Measurements from ENCODE around the gene CELA1.

Gene CELA1

DNA sequence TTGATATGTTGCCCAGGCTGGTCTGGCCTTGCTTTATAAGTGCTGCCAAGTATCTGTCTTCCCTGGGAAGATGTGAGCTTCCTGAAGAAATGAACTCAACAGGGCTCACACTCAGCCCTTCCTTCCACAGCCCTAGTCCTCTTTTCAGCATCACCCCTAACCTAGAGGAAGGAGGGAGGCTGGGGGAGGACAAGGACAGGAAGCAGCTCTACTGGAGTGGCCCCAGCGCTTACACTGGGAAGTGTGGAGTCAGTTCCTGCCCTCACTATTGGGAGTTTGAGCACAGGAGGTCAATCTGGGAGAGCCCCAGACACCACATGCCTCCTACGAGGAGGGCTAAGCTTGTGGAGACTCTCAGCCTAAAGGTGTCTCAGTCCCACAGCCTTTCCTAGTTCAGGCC, 27.9 kb upstream of the CELA1 start:
- DNase-seq, result no peak

DNA sequence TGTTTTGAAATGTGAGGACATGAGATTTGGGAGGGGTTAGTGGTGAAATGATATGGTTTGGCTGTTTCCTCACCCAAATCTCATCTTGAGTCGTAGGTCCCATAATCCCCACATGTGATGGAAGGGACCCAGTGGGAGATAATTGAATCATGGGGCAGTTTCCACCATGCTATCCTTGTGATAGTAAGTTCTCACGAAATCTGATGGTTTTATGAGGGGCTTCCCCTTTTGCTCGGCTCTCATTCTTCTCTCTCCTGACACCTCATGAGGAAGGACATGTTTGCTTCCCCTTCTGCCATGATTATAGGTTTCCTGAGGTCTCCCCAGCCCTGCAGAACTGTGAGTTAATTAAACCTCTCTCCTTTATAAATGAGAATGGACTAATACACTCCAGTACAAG, 26.7 kb upstream of the CELA1 start:
- peak; percentile 32 to 66 for DNase-seq

DNA sequence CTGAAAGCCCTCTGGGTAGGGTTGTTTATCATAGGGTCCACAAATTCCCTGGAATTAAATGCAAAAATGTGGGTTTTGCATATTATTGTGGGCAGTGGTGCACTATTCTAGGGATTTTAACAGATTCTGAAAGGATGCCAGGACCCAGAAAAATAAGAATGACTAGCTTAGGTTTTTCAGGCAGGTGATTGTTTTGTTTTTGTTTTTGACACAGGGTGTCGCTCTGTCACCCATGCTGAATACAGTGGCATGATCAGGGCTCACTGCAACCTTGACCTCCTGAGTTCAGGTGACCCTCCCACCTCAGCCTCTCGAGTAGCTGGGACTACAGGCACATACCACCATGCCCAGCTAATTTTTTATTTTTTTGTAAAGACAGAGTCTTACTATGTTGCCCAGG, 25.5 kb upstream of the CELA1 start:
- DNase-seq, result no peak

DNA sequence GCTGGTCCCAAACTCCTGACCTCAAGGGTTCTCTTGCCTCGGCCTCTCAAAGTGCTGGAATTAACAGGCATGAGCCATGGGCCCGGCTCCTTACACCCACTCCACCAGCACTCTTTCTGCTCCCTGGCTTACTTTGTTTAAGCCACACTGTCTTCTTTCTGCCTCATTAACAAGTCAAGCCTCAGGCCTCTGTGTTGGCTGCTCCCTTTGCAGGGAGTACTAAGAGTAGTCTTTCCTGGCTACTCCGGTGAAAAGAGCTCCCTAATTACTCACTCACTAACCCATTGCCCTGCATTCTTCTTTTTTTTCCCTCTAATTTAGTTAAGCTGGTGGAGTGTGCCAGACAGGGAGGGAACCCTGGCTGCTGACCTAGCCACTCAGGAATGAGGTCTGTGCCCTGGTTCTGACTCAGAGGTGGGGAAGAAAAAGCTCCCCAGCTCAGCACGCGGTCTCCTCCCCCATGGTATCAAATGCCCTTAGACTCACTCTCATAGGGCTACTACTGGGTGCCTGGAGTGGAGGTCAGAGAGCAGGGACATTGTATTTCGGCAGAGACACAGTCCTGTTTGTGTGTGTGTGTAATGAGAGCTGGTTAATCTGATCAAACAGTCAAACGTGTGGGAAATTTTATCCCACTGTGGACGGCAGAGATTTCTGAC, 24.9 kb upstream of the CELA1 start:
- DNase-seq, result peak in 1 of 2 donors; percentile 55

DNA sequence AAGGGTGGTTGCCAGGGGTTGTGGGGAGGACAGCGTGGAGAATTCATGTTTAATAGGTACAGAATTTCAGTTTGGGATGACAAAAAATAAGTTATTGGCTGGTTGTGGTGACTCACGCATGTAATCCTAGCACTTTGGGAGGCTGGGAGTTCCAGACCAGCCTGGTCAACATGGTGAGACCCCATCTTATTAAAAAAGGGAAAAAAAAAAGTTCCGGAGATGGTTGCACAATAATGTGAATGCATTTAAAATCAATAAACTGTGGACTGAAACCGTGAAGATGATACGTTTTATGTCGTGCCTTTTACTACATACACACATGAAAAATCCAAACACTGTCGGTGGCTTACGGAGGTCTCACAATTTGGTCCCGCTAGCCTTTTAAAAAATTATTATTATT, 24.2 kb upstream of the CELA1 start:
- no peak for DNase-seq

DNA sequence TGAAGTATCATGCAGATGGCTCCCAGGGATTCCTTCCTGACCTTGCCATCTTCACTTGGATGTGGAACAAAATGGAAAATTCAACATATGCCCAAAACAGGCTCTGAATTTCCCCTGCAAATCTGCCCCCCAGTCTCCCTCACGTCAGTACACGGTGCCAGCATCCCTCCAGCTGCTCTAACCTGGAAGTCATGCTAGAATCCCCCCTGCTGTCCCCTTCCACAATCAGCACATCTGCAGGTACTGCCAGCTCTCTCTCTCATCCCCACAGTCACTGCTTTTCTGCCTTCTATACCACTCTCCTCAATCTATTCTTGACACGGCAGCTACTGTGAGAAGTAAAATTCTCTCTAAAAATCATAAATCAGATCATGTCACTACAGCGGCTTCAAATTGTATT, 23.1 kb upstream of the CELA1 start:
- no peak for DNase-seq

DNA sequence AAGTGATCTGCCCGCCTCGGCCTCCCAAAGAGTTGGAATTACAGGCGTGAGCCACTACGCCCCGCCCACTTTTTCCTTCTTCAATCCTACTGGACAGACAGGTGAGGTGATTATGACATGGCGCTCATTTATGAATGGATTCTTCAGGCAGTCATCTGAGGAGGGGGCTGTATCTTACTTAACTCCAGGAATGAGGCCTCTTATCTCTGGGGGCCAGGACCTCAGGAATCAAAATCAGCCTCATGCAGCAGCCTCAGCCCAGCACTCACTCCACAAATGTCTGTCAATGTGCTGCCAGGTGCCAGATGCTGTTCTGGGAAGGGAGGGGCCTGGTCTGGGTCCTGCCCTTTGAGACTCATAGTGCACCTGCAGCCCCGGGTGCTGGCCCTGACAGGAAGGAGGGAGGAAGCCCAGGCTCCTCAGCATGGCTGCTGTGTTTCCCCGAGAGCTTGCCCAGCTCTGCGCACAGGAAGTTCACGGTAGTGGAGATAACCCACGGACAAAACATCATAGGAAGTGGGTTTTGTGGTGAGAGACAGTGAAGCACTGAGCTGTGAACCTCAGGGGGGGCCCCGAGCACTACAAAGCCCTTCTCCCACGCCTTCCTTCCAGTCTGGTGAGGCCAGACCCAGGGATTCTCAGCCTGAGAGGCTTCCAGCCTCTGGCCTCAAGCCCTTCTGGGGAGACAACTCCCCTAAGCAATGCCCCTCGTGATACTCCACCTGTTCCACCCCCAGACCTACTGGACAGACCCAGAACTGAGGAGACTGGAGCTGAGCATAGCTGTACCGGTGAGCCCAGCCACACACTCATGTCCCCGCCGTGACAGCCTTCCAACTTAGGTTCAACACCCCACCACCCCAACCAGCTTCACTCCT, 22.4 kb upstream of the CELA1 start:
- DNase-seq, result peak; percentile 87 to 90

DNA sequence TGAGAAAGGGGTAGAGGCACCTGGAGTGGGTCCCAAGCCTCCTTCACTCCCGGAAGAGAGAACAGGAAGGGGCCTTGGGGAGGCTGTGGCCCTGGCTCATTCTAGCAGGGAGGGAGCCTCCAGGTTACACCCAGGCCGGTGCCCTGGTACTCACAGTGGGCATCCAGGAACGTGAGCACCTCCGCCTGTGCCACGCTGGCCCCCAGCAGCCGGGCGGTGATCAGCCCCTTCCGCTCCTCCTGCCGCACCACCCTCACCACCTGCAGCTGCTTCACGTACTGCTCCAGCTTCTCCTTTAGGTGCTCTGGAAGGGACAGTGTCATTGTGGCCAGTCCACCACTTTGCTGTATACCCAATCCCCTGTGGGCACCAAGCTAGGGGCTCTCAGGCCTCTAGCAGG, 18.8 kb upstream of the CELA1 start:
- DNase-seq, result no peak

DNA sequence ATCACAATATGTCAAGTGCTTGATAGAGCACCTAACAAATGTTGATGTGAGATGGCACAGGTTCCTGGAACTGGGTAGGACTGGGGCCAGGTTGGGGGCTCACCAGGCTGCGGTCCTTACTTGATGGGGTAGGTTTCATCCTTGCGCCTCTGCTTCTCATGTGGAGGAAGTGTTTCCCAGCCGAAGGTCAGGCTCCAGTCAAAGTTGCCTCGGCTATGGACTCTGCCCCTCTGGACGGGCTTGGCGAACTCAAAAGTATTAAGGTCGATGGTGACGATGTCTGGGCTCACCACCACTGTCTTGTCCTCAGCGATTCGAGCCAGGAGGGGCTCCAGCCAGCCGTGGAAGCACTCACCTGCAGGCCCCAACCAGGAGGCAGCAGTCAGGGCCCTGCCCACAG, 17.5 kb upstream of the CELA1 start:
- no peak for DNase-seq

DNA sequence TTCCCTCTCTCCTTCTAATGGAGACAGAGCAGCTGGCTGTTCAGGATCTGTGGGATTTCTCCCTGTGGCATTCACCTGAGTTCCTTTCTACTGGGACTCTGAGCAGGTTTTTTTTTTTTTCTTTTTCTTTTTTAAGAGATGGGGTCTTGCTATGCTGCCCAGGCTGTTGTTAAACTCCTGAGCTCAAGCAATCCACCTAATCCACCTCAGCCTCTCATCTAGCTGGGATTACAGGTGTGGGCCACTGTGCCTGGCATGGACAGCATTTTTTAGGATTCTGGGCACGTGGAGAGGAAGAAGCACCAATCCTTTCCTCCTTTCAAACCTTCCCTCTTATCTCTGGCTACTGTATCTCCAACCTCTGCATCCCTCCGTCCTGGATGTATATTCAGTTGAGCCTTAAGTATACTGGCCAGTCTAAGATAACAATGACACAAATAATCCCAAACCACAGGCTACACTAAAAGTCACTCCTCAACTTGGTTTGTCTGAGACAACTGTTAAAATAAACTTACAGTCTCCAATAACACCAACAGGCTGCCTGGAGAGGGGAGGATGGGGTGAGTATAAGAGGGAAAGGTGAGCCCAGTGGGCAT, 16.4 kb upstream of the CELA1 start:
- no peak for DNase-seq

DNA sequence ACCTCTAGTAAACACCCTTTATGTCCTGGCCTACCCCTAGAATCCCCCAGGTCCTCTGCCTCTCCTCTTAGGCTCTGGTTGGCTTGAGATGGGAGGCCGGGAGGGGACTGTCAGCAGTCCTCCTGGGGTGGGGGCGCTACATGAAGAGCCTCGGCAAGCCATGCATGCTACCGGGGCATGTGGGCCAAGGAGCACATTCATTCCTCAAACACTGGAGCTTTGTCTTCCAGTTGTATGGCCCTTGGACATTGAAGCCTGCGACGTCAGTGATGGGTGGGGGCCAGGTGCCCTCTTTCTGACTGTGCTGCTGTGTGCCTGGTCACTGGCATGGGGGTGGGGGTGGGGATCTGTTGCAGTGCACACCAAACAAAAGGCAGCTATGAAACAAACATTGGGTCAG, 15.8 kb upstream of the CELA1 start:
- no peak for DNase-seq

DNA sequence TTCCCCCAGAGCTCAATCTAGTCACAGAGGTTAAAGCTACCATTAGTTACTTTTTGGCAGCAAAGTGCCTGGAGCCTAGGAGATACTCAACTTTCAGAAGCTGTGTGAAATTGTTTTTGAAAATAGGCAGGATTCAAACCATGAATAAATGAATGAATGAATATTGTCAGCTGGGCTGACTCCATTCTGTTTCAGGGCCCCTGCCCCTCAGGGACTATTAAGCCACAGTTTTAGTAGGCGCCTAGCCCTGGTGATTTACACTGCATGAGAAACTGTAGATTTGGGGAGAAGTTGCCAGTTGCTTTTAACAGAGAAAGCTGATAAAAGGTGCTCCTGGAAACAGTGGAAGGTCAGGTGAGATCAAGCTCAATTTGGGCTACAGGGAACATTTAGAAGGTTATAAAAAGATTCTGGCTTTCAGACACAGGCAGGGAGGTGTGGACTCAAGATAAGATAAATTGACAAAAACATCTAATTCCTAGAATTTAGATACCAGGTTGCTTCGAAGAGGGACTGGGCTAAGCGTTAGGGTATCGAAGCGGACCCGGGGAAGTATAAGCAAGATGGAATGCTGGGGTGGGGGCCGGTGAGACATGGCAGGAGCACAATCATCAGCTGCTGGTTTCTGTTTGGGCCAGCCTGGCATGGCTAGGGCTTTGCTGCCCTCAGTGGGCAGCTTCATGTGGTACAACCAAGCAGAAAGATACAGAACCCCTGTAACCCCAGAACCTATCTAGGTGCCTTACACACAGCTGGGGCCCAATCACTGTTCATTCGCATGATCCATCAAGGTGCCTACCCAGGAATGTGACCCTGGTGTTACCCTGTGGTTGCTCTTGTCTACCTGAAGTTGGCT, 14.9 kb upstream of the CELA1 start:
- DNase-seq, result no peak

DNA sequence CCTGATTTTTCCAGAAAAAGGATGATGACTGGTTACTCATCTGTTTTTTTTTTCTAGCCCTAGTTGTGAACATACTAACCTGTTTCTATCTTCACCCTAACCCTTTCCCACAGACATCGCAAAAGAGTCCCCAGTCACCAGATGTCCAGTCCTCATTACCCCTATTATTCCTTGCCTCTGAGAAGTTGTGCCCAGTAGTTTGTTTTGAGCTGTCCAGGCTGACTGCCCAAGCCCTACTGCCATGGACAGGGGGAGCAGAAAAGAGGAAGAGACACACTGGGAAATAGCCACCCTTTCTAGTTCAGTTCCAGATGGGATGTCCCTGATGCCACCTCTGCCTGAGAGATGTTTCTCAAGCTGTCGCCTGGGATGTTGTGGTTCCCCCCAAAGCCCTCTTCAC, 13.8 kb upstream of the CELA1 start:
- DNase-seq, result no peak

DNA sequence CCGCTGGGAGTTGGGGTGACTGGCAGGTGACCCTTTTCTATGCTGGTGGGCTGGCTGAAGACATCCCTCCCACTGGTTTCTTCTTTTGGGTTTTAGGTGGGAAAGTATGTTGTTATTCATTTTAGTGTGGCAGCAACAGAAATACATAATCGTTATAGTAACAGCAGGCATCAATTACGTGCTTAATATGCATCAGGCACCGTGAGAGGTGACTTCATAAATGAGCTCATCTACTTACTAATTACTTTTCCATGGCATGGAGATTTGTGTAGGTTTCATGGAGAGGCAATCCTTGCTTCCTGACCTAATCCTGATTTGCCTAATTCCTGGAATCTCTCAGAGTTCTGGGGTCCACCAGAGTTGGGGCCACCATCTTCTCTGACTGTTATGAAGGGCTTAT, 13.4 kb upstream of the CELA1 start:
- DNase-seq, result no peak

DNA sequence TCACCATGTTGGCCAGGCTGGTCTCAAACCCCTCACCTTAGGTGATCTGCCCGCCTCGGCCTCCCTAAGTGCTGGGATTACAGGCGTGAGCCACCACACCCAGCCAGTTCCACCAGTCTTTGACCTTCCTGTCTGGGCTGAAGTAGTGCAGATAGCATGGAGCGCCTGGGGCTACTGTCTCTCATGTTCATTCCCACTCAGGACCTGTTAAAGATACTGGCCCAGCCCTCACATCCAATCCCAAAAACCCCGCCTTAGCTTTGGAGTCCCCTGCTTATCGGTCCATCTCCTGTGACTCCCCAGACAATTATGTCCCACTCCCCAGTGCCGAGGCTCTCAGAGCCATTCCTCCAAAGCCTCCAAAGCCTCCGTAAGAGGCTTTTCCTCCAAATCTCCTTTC, 12.0 kb upstream of the CELA1 start:
- DNase-seq, result no peak

DNA sequence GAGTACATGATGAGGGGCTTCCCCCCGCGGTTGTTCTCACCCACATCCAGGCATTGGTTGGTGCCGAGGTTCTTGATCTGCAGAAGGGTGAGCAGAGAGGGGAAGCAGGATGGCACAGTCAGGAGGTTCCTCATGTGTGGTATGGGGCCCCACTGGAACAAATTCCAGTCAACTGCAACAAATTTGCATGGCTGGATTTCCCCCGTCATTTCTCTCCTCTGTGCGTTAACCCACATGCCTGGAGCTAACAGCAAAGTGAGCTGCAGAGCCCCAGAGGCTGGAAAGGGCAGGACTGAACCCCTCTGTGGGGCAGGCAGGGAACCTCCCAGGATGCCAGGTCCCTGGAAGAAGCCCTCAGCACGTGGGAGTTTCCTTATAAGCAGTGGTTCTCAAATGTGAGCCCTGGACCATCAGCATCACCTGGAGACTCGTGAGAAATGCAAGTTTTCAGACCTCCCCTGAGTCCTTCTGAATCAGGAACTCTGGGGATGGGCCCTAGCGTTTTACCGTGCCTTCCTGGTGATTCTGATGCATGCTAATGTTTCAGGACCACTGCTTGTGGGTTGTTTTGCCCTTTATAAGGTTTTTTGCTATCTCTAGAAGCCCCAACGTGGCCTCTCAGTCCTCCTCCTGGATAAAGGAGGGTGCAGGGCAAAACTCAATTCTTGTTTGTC, 11.0 kb upstream of the CELA1 start:
- peak; percentile 46 to 61 for DNase-seq

DNA sequence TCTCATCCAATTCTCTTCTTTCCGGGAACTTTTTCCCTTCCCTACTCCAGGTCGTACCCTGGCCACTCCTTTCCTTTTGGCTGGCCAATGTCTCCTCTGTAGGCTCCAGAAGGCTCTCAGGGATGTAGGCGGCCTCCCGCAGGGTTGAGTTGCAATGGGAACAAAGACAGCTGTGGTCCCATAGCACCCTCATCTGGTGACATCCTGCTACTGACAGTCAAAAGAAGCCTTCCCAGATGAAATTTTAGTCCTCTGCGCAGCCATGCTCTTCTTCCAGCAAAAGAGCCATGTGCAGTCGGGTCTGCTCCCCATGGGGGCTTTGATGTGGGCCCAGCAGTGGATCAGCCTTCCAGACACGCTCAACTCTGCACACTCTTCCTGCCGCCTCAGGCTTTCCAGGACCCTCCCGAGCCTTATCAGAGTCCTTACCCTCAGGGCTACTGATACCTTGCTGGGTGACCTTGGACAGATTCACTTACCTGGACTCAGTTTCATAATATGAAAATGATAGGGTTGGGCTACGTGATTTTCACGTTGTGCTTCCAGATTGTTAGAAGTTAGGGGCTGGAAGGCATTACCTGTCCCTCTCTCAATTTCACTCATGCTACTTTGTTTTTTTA, 5.5 kb upstream of the CELA1 start:
- peak in 1 of 2 donors; percentile 68 for DNase-seq

DNA sequence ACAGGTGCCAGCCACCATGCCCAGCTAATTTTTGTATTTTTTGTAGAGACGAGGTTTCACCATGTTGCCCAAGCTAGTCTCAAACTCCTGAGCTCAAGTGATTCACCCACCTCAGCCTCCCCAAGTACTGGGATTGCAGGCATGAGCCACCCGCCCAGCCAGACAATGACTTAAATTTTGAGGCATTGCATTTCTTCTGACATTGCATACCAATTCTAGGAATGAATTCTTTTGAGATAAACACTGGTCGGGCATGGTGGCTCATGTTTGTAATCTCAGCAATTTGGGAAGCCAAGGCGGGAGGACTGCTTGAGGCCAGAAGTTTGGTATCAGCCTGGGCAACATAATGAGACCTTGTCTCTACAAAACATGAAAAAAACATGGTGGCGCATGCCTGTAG, 2.5 kb upstream of the CELA1 start:
- DNase-seq, result no peak

DNA sequence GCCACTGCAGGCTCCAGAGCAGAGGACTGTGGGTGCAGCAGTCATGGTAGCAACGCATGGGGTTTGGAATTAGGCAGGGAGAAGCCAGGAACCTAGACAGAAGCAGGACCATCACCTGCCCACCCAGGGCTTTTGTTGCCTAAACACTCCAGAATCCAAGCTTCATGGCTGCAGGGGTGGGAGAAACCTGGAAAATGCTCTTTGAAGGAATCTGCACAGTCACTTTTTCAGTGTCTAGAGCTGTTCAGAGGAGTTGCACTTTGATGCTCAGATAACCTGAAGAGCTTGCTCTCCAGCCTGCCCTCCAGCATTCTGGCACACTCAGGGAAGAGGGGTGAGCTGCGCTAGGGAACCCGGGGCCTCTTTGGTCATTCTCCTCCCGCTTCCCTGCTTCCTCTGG, 1.6 kb upstream of the CELA1 start:
- DNase-seq, result no peak

DNA sequence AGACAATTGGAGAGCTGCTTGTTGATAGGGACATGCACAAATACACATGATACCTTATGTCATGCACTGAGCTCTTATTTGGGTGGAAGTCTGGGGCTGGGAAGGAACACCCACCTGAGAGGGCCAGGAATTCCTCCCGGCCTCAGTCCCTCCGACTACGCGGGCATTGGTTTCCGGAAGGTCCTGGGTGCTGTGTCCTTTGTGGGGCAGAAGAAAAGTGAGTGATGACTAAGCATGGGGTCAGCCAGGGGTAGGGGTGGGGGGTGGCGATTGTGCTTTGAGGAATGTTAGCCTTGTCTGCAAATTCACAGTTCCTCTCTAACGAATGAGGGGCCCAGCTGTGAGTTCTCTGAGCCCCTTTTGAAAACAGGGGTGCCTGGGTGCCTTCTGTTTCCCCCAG, 798 bp downstream of the CELA1 start:
- no peak for DNase-seq

DNA sequence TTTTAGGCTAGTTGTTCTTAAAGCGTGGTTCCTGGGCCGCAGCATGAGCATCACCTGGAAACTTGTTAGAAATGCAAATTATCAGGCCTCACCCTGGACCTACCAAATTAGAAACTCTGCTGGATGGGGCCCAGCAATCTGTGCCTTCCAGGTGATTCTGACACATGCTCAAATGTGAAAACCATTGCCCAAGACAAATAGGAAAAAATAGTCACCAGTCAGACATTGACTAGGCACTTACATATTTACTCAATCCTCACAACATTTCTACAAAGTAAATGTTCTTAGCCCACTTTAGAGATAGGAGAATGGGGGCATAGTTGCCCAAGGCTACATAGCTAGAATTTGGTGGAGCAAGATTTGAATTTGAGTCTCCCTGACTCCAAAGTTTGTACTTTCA, 3.3 kb downstream of the CELA1 start:
- DNase-seq, result no peak

DNA sequence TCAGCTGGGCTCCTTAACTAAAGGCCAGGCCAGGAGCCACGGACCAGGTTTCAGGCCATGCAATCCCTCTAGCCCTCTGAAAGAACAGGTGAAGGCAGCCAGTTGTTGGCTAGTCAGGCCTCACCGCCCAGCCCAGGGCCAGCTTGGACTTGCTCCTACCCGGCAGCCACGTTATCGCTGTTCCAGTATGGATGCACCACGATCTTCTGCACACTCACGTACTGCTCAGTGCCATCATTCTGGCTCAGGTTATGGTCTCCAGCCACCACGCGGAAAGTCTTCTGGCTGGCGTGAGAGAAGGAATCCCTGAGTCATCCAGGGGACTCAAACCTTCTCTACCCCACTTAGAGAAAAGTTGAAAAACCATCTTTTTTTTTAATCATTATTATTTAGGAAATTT, 4.1 kb downstream of the CELA1 start:
- DNase-seq, result no peak
